RCC 7860 (cell line): ENCODE measurements around the gene SEC14L5.
A peak's percentile ranks its signal among the peaks of the same experiment; 100 is the strongest.

Experiments
- DNase-seq: peaks from one replicate; pipeline ENCODE4 v3.0.0-alpha.2; 2015; ENCODE audit warnings: low spot score
- FAIRE-seq: peaks from 2 replicates; lab custom pipeline; 2012; peaks lifted over from hg19 to GRCh38; lab: Jason Lieb, UNC

Gene SEC14L5

GRCh38 chr16:4957720-4958509, at the start of gene SEC14L5:
SEC14L5 (plus strand) TSS chr16:4958330; CDS start chr16:4959324, 994 bp downstream.
- FAIRE-seq (no peak), DNase-seq (peak; percentile 88)

GRCh38 chr16:4908854-4909401, 49.2 kb upstream of the SEC14L5 start:
- FAIRE-seq (no peak), DNase-seq (no peak)

GRCh38 chr16:4909825-4910224, 48.3 kb upstream of the SEC14L5 start:
- DNase-seq (no peak), FAIRE-seq (no peak)

- no peak for FAIRE-seq
These were observed 47.3 kb upstream of the SEC14L5 start for GRCh38 chr16:4910828-4911227.

GRCh38 chr16:4911970-4912386, 46.2 kb upstream of the SEC14L5 start:
- FAIRE-seq: no peak
- DNase-seq: no peak

More at GRCh38 chr16:4910828-4911227, 47.3 kb upstream of the SEC14L5 start:
- no peak for DNase-seq

GRCh38 chr16:4913130-4913773, 44.9 kb upstream of the SEC14L5 start:
- no peak for DNase-seq

GRCh38 chr16:4913774-4914525, 44.2 kb upstream of the SEC14L5 start:
- DNase-seq: no peak
- FAIRE-seq: no peak

More at GRCh38 chr16:4913130-4913773, 44.9 kb upstream of the SEC14L5 start:
- FAIRE-seq: no peak

GRCh38 chr16:4914528-4915225, 43.5 kb upstream of the SEC14L5 start:
- DNase-seq (no peak), FAIRE-seq (no peak)

- peak; percentile 45 for DNase-seq
These were observed 42.8 kb upstream of the SEC14L5 start for GRCh38 chr16:4915226-4915761.

GRCh38 chr16:4917117-4917516, 41.0 kb upstream of the SEC14L5 start:
- no peak for DNase-seq

More at GRCh38 chr16:4915226-4915761, 42.8 kb upstream of the SEC14L5 start:
- no peak for FAIRE-seq

GRCh38 chr16:4918781-4919251, 39.3 kb upstream of the SEC14L5 start:
- FAIRE-seq (no peak), DNase-seq (no peak)

More at GRCh38 chr16:4917117-4917516, 41.0 kb upstream of the SEC14L5 start:
- FAIRE-seq: no peak

- FAIRE-seq (no peak), DNase-seq (no peak)
These were observed 37.3 kb upstream of the SEC14L5 start for GRCh38 chr16:4920826-4921225.

- DNase-seq (no peak), FAIRE-seq (no peak)
These were observed 35.3 kb upstream of the SEC14L5 start for GRCh38 chr16:4922721-4923342.

- DNase-seq: no peak
- FAIRE-seq: no peak
These were observed 34.3 kb upstream of the SEC14L5 start for GRCh38 chr16:4923853-4924252.

- no peak for DNase-seq
- no peak for FAIRE-seq
These were observed 33.4 kb upstream of the SEC14L5 start for GRCh38 chr16:4924593-4925292.

GRCh38 chr16:4925293-4925607, 32.9 kb upstream of the SEC14L5 start:
- DNase-seq (no peak), FAIRE-seq (no peak)

GRCh38 chr16:4925791-4926190, 32.3 kb upstream of the SEC14L5 start:
- no peak for FAIRE-seq
- DNase-seq: no peak

- FAIRE-seq (no peak), DNase-seq (no peak)
These were observed 31.2 kb upstream of the SEC14L5 start for GRCh38 chr16:4926928-4927327.

GRCh38 chr16:4927661-4928060, 30.5 kb upstream of the SEC14L5 start:
- FAIRE-seq: no peak
- DNase-seq: no peak
